Uterus (tissue), 2 donors: ENCODE measurements around the gene TRIM61.

Source experiments
- POLR2A ChIP-seq, 2 donors: fragments of 450-650 bp; IDR thresholded peaks; one replicate each; pipeline ENCODE4 v1.6.1; 2016; ENCODE audit warnings: antibody characterized with exemption in 2 of 2, mild to moderate bottlenecking in 1 of 2, moderate library complexity in 1 of 2
- TF ChIP-seq, protein P1 (sequence below), 4 experiments: fragments of 200-600 bp in 2 of 4; fragments of 450-650 bp in 2 of 4; sonication (generic) in 2 of 4; IDR thresholded peaks; one replicate each; pipeline ENCODE4 v1.5.1; 2016 to 2019; ENCODE audit warnings: antibody characterized with exemption in 4 of 4, mild to moderate bottlenecking in 2 of 4, moderate library complexity in 1 of 4

DNA sequence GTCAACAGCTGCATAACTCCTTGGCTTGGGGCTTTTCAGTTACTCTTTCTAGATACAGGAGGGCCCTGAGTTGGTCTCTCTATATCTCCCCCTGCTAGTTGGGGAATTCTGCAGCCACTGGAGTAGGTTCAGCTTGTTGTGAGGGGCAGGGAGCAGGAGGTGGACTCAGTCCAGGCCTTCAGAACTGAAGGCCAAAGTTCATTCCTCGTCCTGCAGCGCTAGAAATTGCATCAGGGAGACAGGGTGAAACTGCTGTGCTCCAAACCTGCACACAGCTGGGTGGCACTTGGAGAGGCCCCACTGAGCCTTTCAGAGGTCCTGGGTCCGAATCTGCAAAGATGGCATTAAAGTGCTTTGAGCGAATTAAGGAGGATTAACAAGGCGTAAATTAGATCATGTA, 29.4 kb upstream of the TRIM61 start:
- TF ChIP-seq, protein P1, sequence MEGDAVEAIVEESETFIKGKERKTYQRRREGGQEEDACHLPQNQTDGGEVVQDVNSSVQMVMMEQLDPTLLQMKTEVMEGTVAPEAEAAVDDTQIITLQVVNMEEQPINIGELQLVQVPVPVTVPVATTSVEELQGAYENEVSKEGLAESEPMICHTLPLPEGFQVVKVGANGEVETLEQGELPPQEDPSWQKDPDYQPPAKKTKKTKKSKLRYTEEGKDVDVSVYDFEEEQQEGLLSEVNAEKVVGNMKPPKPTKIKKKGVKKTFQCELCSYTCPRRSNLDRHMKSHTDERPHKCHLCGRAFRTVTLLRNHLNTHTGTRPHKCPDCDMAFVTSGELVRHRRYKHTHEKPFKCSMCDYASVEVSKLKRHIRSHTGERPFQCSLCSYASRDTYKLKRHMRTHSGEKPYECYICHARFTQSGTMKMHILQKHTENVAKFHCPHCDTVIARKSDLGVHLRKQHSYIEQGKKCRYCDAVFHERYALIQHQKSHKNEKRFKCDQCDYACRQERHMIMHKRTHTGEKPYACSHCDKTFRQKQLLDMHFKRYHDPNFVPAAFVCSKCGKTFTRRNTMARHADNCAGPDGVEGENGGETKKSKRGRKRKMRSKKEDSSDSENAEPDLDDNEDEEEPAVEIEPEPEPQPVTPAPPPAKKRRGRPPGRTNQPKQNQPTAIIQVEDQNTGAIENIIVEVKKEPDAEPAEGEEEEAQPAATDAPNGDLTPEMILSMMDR (IDR thresholded peaks at IDR 0.05), result no peak
- TF ChIP-seq POLR2A (IDR thresholded peaks at IDR 0.05), result no peak
